Stimulated activated naive CD4-positive, alpha-beta T cell (primary cell): ENCODE measurements around the gene ASIP.
A peak's percentile ranks its signal among the peaks of the same experiment; 100 is the strongest.
"Not testable (repeated sequence)": the region's sequence is repeated elsewhere in the genome, so short reads cannot be mapped to it uniquely, and the experiment has no call there.

Experiments
- DNase-seq, 6 experiments: peaks; one replicate each; lab custom pipeline; 2025; lab: John Stamatoyannopoulos, UW

ASIP gene

GRCh38 chr20:34242879-34243278 is 1.7 kb downstream of the ASIP start:
- DNase-seq, result no peak

GRCh38 chr20:34243377-34243776 is 2.2 kb downstream of the ASIP start:
- DNase-seq, result no peak

- no peak for DNase-seq
Observed at GRCh38 chr20:34246126-34246626, 5.0 kb downstream of the ASIP start.

- no peak for DNase-seq
Observed at GRCh38 chr20:34249291-34249690, 8.1 kb downstream of the ASIP start.

- no peak for DNase-seq
Observed at GRCh38 chr20:34250005-34250404, 8.8 kb downstream of the ASIP start.

- no peak for DNase-seq
Observed at GRCh38 chr20:34251619-34252018, 10.4 kb downstream of the ASIP start.

- not testable (repeated sequence) for DNase-seq
Observed at GRCh38 chr20:34252431-34253086, 11.3 kb downstream of the ASIP start.

- no peak for DNase-seq
Observed at GRCh38 chr20:34254979-34255378, 13.8 kb downstream of the ASIP start.

- DNase-seq, result no peak
Observed at GRCh38 chr20:34256629-34257124, 15.5 kb downstream of the ASIP start.

- DNase-seq, result no peak
Observed at GRCh38 chr20:34260208-34260942, 19.2 kb downstream of the ASIP start.

- DNase-seq, result no peak
Observed at GRCh38 chr20:34262488-34263288, 21.5 kb downstream of the ASIP start.

GRCh38 chr20:34263468-34263867 is 22.2 kb downstream of the ASIP start:
- DNase-seq, result not testable (repeated sequence)

- no peak for DNase-seq
Observed at GRCh38 chr20:34264141-34264540, 22.9 kb downstream of the ASIP start.

- no peak for DNase-seq
Observed at GRCh38 chr20:34268145-34268544, 26.9 kb downstream of the ASIP start.

- DNase-seq, result peak in 3 of 6 experiments; percentile 5 to 18 (median 16)
Observed at GRCh38 chr20:34268851-34269636, 27.8 kb downstream of the ASIP start.

- DNase-seq, result no peak
Observed at GRCh38 chr20:34269996-34270627, 28.9 kb downstream of the ASIP start.

GRCh38 chr20:34271956-34272355 is 30.7 kb downstream of the ASIP start:
- DNase-seq, result no peak

- no peak for DNase-seq
Observed at GRCh38 chr20:34274694-34275093, 33.5 kb downstream of the ASIP start.

- DNase-seq, result no peak
Observed at GRCh38 chr20:34281177-34281576, 40.0 kb downstream of the ASIP start.

GRCh38 chr20:34282041-34282440 is 40.8 kb downstream of the ASIP start:
- no peak for DNase-seq

GRCh38 chr20:34283844-34284243 is 42.6 kb downstream of the ASIP start:
- no peak for DNase-seq
